PC-3 (cell line): Measurements from ENCODE around the gene METTL17. TPM values are rescaled to one million over a fixed set of nuclear protein-coding genes. Genes with fewer than 3 reads are reported as not detected.

Experiments
- ATAC-seq: fragments of 200-7000 bp; cut with Tn5 transposase; 2 replicates; pipeline ENCODE4 v1.9.1; 2020; ENCODE audit warnings: mild to moderate bottlenecking, moderate library complexity
- BruUV-seq: library from RNA; stranded (reverse); fragments of 400-500 nt; replicated peaks from 2 replicates; lab custom pipeline; 2021; lab: Mats Ljungman, UMichigan
- CTCF ChIA-PET: fragments of 300-600 bp; sonication (Branson Sonifier 250); formaldehyde crosslinking; loops from one replicate; lab custom pipeline; 2022; ENCODE audit warnings: antibody characterized with exemption; lab: Charles Lee
- POLR2A ChIA-PET: fragments of 300-600 bp; sonication (Branson Sonifier 250); formaldehyde crosslinking; loops from one replicate; lab custom pipeline; 2022; ENCODE audit warnings: antibody characterized with exemption; ENCODE audit not compliant: unreplicated experiment; lab: Charles Lee
- DNase-seq: peaks from one replicate; pipeline ENCODE4 v3.0.0-alpha.2; 2015
- H2AFZ ChIP-seq: fragments of 300-600 bp; sonication (generic); 2 replicates; pipeline ENCODE4 v1.6.0; 2016; ENCODE audit warnings: antibody characterized with exemption, low read length
- H3F3A ChIP-seq: fragments of 300-600 bp; sonication (generic); one replicate; pipeline ENCODE4 v1.6.0; 2017; ENCODE audit warnings: antibody characterized with exemption, low read length, control low read depth, mild to moderate bottlenecking; ENCODE audit not compliant: unreplicated experiment
- H3K27ac ChIP-seq: fragments of 300-600 bp; sonication (generic); 2 replicates; pipeline ENCODE4 v1.5.1; 2016; ENCODE audit warnings: mild to moderate bottlenecking, low read length
- H3K27me3 ChIP-seq: fragments of 300-600 bp; sonication (generic); 2 replicates; pipeline ENCODE4 v1.6.1; 2016; ENCODE audit warnings: low read length, mixed read lengths
- H3K36me3 ChIP-seq: fragments of 300-600 bp; sonication (generic); 2 replicates; pipeline ENCODE4 v1.6.1; 2016; ENCODE audit warnings: low read depth, mixed run types, low read length, mixed read lengths
- H3K4me1 ChIP-seq: fragments of 300-600 bp; sonication (generic); 2 replicates; pipeline ENCODE4 v1.5.1; 2016; ENCODE audit warnings: low read length; ENCODE audit not compliant: insufficient read depth
- H3K4me2 ChIP-seq: fragments of 300-600 bp; sonication (generic); 2 replicates; pipeline ENCODE4 v1.6.0; 2016; ENCODE audit warnings: low read length
- H3K4me3 ChIP-seq: fragments of 300-600 bp; sonication (generic); 2 replicates; pipeline ENCODE4 v1.5.1; 2016; ENCODE audit warnings: mild to moderate bottlenecking, low read length, mixed read lengths
- H3K79me2 ChIP-seq: fragments of 300-600 bp; sonication (generic); 2 replicates; pipeline ENCODE4 v1.6.1; 2017; ENCODE audit warnings: low read length, mixed read lengths
- H3K9ac ChIP-seq: fragments of 300-600 bp; sonication (generic); 2 replicates; pipeline ENCODE4 v1.6.0; 2016; ENCODE audit warnings: mild to moderate bottlenecking, low read length
- H3K9me2 ChIP-seq: fragments of 300-600 bp; sonication (generic); replicated peaks from 2 replicates; pipeline ENCODE4 v1.6.1; 2016; ENCODE audit warnings: mixed run types, low read length, mixed read lengths
- H3K9me3 ChIP-seq: fragments of 300-600 bp; sonication (generic); 2 replicates; pipeline ENCODE4 v1.6.1; 2016; ENCODE audit warnings: low read length, mixed read lengths
- H4K20me1 ChIP-seq: fragments of 300-600 bp; sonication (generic); 2 replicates; pipeline ENCODE4 v1.6.1; 2016; ENCODE audit warnings: low read length, mixed read lengths
- EZH2 ChIP-seq: fragments of 300-600 bp; sonication (generic); IDR thresholded peaks from one replicate; pipeline ENCODE4 v1.6.1; 2017; ENCODE audit warnings: antibody characterized with exemption, mild to moderate bottlenecking, low read length; ENCODE audit not compliant: unreplicated experiment
- EZH2phosphoT487 ChIP-seq: fragments of 300-600 bp; sonication (generic); IDR thresholded peaks from 2 replicates; pipeline ENCODE4 v1.6.1; 2018; ENCODE audit warnings: mild to moderate bottlenecking, antibody characterized with exemption, low read length, borderline replicate concordance
- intact Hi-C: fragments of 100-400 bp; cut with micrococcal nuclease; formaldehyde crosslinking; loops from 2 replicates; pipeline ENCODE4 v1.9.0; 2023
- total RNA-seq: library from RNA; depleted of rRNA; stranded (reverse); fragments of >200 nt; gene quantifications from 2 replicates; pipeline ENCODE4 v1.2.3, GENCODE V29; 2014
- TF ChIP-seq, protein P1 (sequence below): fragments of 300-600 bp; sonication (generic); conservative IDR thresholded peaks from 2 replicates; pipeline ENCODE4 v1.5.1; 2017; ENCODE audit warnings: antibody characterized with exemption, low read depth, mild to moderate bottlenecking, low read length

The METTL17 gene
- total RNA-seq, 1 experiment from 2014 or later, result 99.0 TPM

DNA sequence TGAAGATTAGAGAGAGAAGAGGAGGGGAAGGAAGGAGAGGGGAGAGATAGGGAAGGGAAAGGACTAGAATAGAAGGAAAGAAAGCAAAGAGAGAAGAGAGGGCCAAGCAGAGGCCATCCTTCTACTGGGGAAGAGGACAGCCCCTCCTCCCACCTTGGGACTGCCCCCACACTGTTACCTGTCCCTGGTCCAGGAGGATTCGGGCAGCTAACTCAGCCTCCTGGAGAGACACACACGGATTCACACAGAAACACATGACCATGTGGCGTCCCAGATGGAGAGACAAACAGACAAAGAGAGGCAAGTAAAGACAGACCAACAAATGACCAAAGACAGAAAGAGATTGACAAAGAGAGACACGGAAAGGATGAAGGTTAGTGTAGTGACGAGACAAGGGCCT lies 32.9 kb downstream of the METTL17 start:
- no peak for ATAC-seq
- intact Hi-C loops, result no loop called here
- Histone ChIP-seq H2AFZ (no peak overlapping the region), H3K27ac (no peak overlapping the region), H3K27me3 (peaks cover 66% of the 10 kb centered on the region), H3F3A (no peaks in the 10 kb centered on the region), H3K9me3 (no peaks in the 10 kb centered on the region), H3K36me3 (no peaks in the 10 kb centered on the region), H3K9me2 (no peaks in the 10 kb centered on the region), H3K79me2 (no peaks in the 10 kb centered on the region), H3K4me2 (no peak overlapping the region), H3K9ac (no peak overlapping the region), H3K4me3 (no peak overlapping the region), H4K20me1 (no peaks in the 10 kb centered on the region), H3K4me1 (0 out of 2 replicates have a peak, but pooled peaks cover 4% of the 10 kb centered on the region)
- CTCF ChIA-PET, result no interaction called here
- POLR2A ChIA-PET, result no interaction called here
- TF ChIP-seq, protein P1, sequence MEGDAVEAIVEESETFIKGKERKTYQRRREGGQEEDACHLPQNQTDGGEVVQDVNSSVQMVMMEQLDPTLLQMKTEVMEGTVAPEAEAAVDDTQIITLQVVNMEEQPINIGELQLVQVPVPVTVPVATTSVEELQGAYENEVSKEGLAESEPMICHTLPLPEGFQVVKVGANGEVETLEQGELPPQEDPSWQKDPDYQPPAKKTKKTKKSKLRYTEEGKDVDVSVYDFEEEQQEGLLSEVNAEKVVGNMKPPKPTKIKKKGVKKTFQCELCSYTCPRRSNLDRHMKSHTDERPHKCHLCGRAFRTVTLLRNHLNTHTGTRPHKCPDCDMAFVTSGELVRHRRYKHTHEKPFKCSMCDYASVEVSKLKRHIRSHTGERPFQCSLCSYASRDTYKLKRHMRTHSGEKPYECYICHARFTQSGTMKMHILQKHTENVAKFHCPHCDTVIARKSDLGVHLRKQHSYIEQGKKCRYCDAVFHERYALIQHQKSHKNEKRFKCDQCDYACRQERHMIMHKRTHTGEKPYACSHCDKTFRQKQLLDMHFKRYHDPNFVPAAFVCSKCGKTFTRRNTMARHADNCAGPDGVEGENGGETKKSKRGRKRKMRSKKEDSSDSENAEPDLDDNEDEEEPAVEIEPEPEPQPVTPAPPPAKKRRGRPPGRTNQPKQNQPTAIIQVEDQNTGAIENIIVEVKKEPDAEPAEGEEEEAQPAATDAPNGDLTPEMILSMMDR, result no peak
- TF ChIP-seq EZH2, result no peak
- no peak for TF ChIP-seq EZH2phosphoT487
- BruUV-seq, result no TSS peak
- DNase-seq, result no peak

DNA sequence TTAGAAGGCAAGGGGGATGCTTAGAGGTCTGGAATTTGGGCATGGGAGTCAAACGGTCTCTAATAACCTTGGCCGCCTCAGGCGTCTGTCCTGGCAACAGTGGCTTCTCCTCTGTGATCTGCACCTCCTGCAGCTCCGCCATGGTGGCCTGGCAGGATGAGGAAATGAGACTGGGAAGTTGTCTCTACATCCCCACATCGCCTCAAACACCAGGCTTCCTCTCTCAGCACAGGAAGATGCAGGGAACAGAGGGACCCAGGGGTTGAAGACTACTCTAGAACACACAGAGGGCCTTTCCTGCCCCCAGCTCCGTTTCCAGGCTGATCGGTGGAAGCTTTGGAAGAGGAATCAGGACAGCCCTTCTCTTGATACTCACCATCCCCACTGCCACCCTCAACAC lies 33.4 kb downstream of the METTL17 start:
- no peak overlapping the region for H3K9ac ChIP-seq
- no peaks in the 10 kb centered on the region for H3F3A ChIP-seq
- intact Hi-C loops, result no loop called here
- 0 out of 2 replicates have a peak, but pooled peaks cover 4% of the 10 kb centered on the region for H3K4me1 ChIP-seq
- no peak overlapping the region for H3K4me3 ChIP-seq
- no peaks in the 10 kb centered on the region for H4K20me1 ChIP-seq
- no peaks in the 10 kb centered on the region for H3K9me2 ChIP-seq
- TF ChIP-seq EZH2 (no peak), EZH2phosphoT487 (no peak)
- TF ChIP-seq, protein P1, result no peak
- no peak overlapping the region for H3K4me2 ChIP-seq
- H3K79me2 ChIP-seq, result no peaks in the 10 kb centered on the region
- ATAC-seq (no peak), DNase-seq (no peak)
- H3K36me3 ChIP-seq, result no peaks in the 10 kb centered on the region
- ChIA-PET POLR2A (no interaction called here), CTCF (interaction anchor here (0.5 kb wide), 1 partner anchor 45 kb away, joined by 3 read pairs; no protein-coding TSS in a partner anchor)
- no peak overlapping the region for H3K27ac ChIP-seq
- no peaks in the 10 kb centered on the region for H3K9me3 ChIP-seq
- H2AFZ ChIP-seq, result no peak overlapping the region
- peaks cover 66% of the 10 kb centered on the region for H3K27me3 ChIP-seq
- BruUV-seq, result no TSS peak

DNA sequence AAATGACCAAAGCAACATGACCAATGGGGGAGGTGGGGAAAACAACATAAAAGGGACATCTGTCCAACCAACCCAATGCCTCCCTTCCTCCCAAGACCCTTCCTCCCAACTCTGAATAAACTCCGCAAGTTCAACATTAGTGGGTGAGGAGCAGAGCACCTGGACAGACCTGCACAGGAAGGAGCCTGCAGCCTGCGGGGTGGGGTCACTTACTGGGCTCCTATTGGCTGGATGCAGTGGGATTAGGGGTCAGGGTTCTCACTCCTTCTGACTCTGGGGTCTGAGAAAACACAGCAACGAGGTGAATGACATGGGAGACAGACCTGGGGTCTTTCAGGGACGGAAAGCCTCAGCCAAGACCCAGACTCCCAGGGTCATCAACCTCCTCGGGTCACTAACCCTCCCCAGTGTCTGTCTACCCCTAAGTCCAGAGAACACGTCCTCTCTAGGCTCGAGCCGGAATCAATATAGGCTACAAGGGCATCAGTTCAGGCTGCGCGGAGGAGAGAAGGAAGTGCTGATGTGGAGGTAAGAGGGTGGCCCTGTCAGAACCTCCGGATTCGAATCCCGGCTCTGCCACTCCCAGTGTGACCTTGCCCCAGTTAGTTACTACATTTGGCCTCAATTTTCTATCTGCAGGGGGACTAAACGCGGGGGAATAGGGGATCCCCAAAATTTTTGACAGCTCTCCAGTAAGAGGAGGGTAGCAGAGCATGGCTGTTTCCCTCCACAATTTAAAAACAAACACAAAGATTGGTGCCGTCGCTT lies 34.2 kb downstream of the METTL17 start:
- TF ChIP-seq, protein P1, result no peak
- TF ChIP-seq EZH2 (no peak), EZH2phosphoT487 (no peak)
- no peaks in the 10 kb centered on the region for H3F3A ChIP-seq
- H3K4me3 ChIP-seq, result peak overlapping the region; percentile 58; the same call in 1 of the 2 replicates
- no peak for ATAC-seq
- peak overlapping the region; percentile 79 for H3K4me2 ChIP-seq
- no peaks in the 10 kb centered on the region for H3K36me3 ChIP-seq
- 0 out of 2 replicates have a peak, but pooled peaks cover 4% of the 10 kb centered on the region for H3K4me1 ChIP-seq
- no peaks in the 10 kb centered on the region for H3K9me3 ChIP-seq
- no peak for DNase-seq
- H3K9ac ChIP-seq, result no peak overlapping the region
- no peaks in the 10 kb centered on the region for H3K79me2 ChIP-seq
- ChIA-PET CTCF (interaction anchor here (0.5 kb wide), 1 partner anchor 44 kb away, joined by 3 read pairs; no protein-coding TSS in a partner anchor), POLR2A (no interaction called here)
- intact Hi-C loops, result no loop called here
- no peaks in the 10 kb centered on the region for H3K9me2 ChIP-seq
- peak overlapping the region; percentile 55; the same call in 1 of the 2 replicates for H2AFZ ChIP-seq
- peaks cover 67% of the 10 kb centered on the region for H3K27me3 ChIP-seq
- no peaks in the 10 kb centered on the region for H4K20me1 ChIP-seq
- no peak overlapping the region for H3K27ac ChIP-seq
- BruUV-seq, result no TSS peak
